Transverse colon (tissue), 3 donors: ENCODE measurements around the gene CXCR4.

Source experiments
- CTCF ChIP-seq, 5 experiments: fragments of 200-600 bp in 3 of 5; fragments of 450-650 bp in 2 of 5; sonication (generic) in 3 of 5; IDR thresholded peaks; 1 replicate in 2 of 5; 2 replicates in 3 of 5; pipeline ENCODE4 v1.5.1; 2016 to 2017; ENCODE audit warnings: antibody characterized with exemption in 5 of 5, inconsistent platforms in 3 of 5, mild to moderate bottlenecking in 2 of 5, moderate library complexity in 1 of 5
- POLR2A ChIP-seq: fragments of 450-650 bp; IDR thresholded peaks from one replicate; pipeline ENCODE4 v1.6.1; 2016; ENCODE audit warnings: antibody characterized with exemption, mild to moderate bottlenecking, moderate library complexity

- TF ChIP-seq CTCF (IDR thresholded peaks at IDR 0.05) (no peak), POLR2A (no peak)
Observed at GRCh38 chr2:136081582-136082210, 36.3 kb downstream of the CXCR4 start.
